SU-DHL-6 (cell line): ENCODE results near the gene RELL2.

Experiments
- H2AFZ ChIP-seq: fragments of 200-600 bp; sonication (generic); 2 replicates; pipeline ENCODE4 v1.6.1; 2014; ENCODE audit warnings: low read depth, mild to moderate bottlenecking, moderate library complexity, mixed read lengths, antibody characterized with exemption, low read length; ENCODE audit not compliant: severe bottlenecking
- H3F3A ChIP-seq: fragments of 200-600 bp; shearing (Covaris generic); 2 replicates; pipeline ENCODE4 v1.6.0; 2016; ENCODE audit warnings: antibody characterized with exemption, mild to moderate bottlenecking; ENCODE audit not compliant: insufficient read depth
- H3K27ac ChIP-seq: fragments of 200-600 bp; sonication (generic); 2 replicates; pipeline ENCODE4 v1.5.1; 2016; ENCODE audit warnings: low read depth, mild to moderate bottlenecking, low read length, moderate library complexity, mixed read lengths
- H3K27me3 ChIP-seq: fragments of 200-600 bp; sonication (generic), shearing (Covaris generic); 2 replicates; pipeline ENCODE4 v1.6.0; 2014; ENCODE audit warnings: mild to moderate bottlenecking, low read length
- H3K36me3 ChIP-seq: fragments of 200-600 bp; sonication (generic); 2 replicates; pipeline ENCODE4 v1.6.1; 2014; ENCODE audit warnings: mild to moderate bottlenecking, low read length, mixed read lengths
- H3K4me2 ChIP-seq: fragments of 300-600, 200-600 bp; shearing (Covaris generic), sonication (generic); 2 replicates; pipeline ENCODE4 v1.6.0; 2014; ENCODE audit warnings: low read length, low read depth, mild to moderate bottlenecking; ENCODE audit not compliant: poor library complexity, severe bottlenecking
- H3K4me3 ChIP-seq: fragments of 200-600 bp; sonication (generic); 2 replicates; pipeline ENCODE4 v1.5.1; 2014; ENCODE audit warnings: antibody characterized with exemption, low read length, mild to moderate bottlenecking, mixed read lengths; ENCODE audit not compliant: insufficient read depth, poor library complexity, severe bottlenecking
- H3K79me2 ChIP-seq: fragments of 200-600 bp; sonication (generic); 2 replicates; pipeline ENCODE4 v1.6.1; 2014; ENCODE audit warnings: mild to moderate bottlenecking, low read length, moderate library complexity; ENCODE audit not compliant: insufficient read depth
- H3K9ac ChIP-seq: fragments of 200-600 bp; sonication (generic); 2 replicates; pipeline ENCODE4 v1.7.0; 2014; ENCODE audit warnings: mild to moderate bottlenecking, low read length
- H3K9me2 ChIP-seq: fragments of 200-600 bp; sonication (generic); replicated peaks from 2 replicates; pipeline ENCODE4 v1.6.1; 2014; ENCODE audit warnings: low read length; ENCODE audit not compliant: insufficient read depth
- H3K9me3 ChIP-seq: fragments of 200-600 bp; sonication (generic); 2 replicates; pipeline ENCODE4 v1.6.1; 2014; ENCODE audit warnings: low read length, mixed read lengths; ENCODE audit not compliant: insufficient read depth
- H4K20me1 ChIP-seq: fragments of 200-600 bp; sonication (generic); 2 replicates; pipeline ENCODE4 v1.6.1; 2014; ENCODE audit warnings: low read depth, mild to moderate bottlenecking, antibody characterized with exemption, low read length, moderate library complexity, mixed read lengths
- CTCF ChIP-seq: fragments of 200-600 bp; sonication (generic); IDR thresholded peaks from one replicate; pipeline ENCODE4 v1.5.1; 2017; ENCODE audit warnings: antibody characterized with exemption, mild to moderate bottlenecking, low read length, moderate library complexity; ENCODE audit not compliant: insufficient read depth, poor library complexity, severe bottlenecking
- EZH2phosphoT487 ChIP-seq: fragments of 200-600 bp; sonication (generic), shearing (Covaris generic); conservative IDR thresholded peaks from 2 replicates; pipeline ENCODE4 v1.6.1; 2018; ENCODE audit warnings: mild to moderate bottlenecking, antibody characterized with exemption, low read length, moderate library complexity, mixed read lengths

RELL2 gene

GRCh38 chr5:141636413-141637122, at the start of gene RELL2, which contains the start of gene HDAC3:
Gene RELL2 (plus strand): TSS chr5:141636997. CDS start chr5:141638226, 1,229 bp downstream.
Gene HDAC3 (minus strand): TSS chr5:141636849. CDS start chr5:141636790, 59 bp downstream.
- no peaks in the 10 kb centered on the region for H3K9me2 ChIP-seq
- H3K9ac ChIP-seq: peak within 1 kb of the TSS; percentile 94
- H3K27me3 ChIP-seq: no peaks in the 10 kb centered on the region
- H4K20me1 ChIP-seq: peaks cover 15% of the 10 kb centered on the region; the same call in 1 of the 2 replicates
- H3K79me2 ChIP-seq: peaks cover 59% of the 10 kb centered on the region
- H3K27ac ChIP-seq: peak within 1 kb of the TSS; percentile 82
- H3K4me3 ChIP-seq: peak within 1 kb of the TSS; percentile 97
- peak within 1 kb of the TSS; percentile 71 for H3K4me2 ChIP-seq
- H3F3A ChIP-seq: peaks cover 8% of the 10 kb centered on the region
- TF ChIP-seq CTCF (no peak), EZH2phosphoT487 (no peak)
- no peaks in the 10 kb centered on the region for H3K9me3 ChIP-seq
- peaks cover 4% of the 10 kb centered on the region for H3K36me3 ChIP-seq
- H2AFZ ChIP-seq: peak within 1 kb of the TSS; percentile 70

- no peak overlapping the region for H3K4me3 ChIP-seq
- no peak overlapping the region for H3K9ac ChIP-seq
- no peaks in the 10 kb centered on the region for H4K20me1 ChIP-seq
- H3K79me2 ChIP-seq: peaks cover 55% of the 10 kb centered on the region
- H3K27ac ChIP-seq: no peak overlapping the region
- peaks cover 11% of the 10 kb centered on the region for H3F3A ChIP-seq
- no peaks in the 10 kb centered on the region for H3K27me3 ChIP-seq
- no peak overlapping the region for H3K4me2 ChIP-seq
- H3K9me2 ChIP-seq: no peaks in the 10 kb centered on the region
- no peak for TF ChIP-seq CTCF
- TF ChIP-seq EZH2phosphoT487: no peak
- peaks cover 4% of the 10 kb centered on the region; the same call in 1 of the 2 replicates for H3K36me3 ChIP-seq
- no peak overlapping the region for H2AFZ ChIP-seq
- no peaks in the 10 kb centered on the region for H3K9me3 ChIP-seq
Observed at GRCh38 chr5:141590127-141590526, 46.7 kb upstream of the RELL2 start.

- no peak overlapping the region for H3K4me2 ChIP-seq
- no peaks in the 10 kb centered on the region for H3K36me3 ChIP-seq
- no peak overlapping the region for H2AFZ ChIP-seq
- no peak overlapping the region for H3K9ac ChIP-seq
- peaks cover 19% of the 10 kb centered on the region for H3F3A ChIP-seq
- no peaks in the 10 kb centered on the region for H3K27me3 ChIP-seq
- peaks cover 66% of the 10 kb centered on the region for H3K79me2 ChIP-seq
- H3K9me3 ChIP-seq: no peaks in the 10 kb centered on the region
- no peak overlapping the region for H3K27ac ChIP-seq
- no peaks in the 10 kb centered on the region for H3K9me2 ChIP-seq
- H3K4me3 ChIP-seq: no peak overlapping the region
- no peak for TF ChIP-seq CTCF
- TF ChIP-seq EZH2phosphoT487: no peak
- peaks cover 5% of the 10 kb centered on the region; the same call in 1 of the 2 replicates for H4K20me1 ChIP-seq
Observed at GRCh38 chr5:141596867-141597266, 39.9 kb upstream of the RELL2 start.
